Astrocyte (in vitro differentiated cells and primary cell): ENCODE data around the gene PNKP.

Experiments
- EZH2 ChIP-seq: IDR thresholded peaks from 2 replicates; pipeline ENCODE4 v1.6.1; 2012; ENCODE audit warnings: mild to moderate bottlenecking, low read length, inconsistent platforms; ENCODE audit not compliant: insufficient read depth
- TF ChIP-seq, protein P1 (sequence below): IDR thresholded peaks from 2 replicates; pipeline ENCODE4 v1.5.1; 2011; ENCODE audit warnings: low read depth, mild to moderate bottlenecking, inconsistent platforms, low read length, moderate library complexity; ENCODE audit not compliant: insufficient read depth

DNA sequence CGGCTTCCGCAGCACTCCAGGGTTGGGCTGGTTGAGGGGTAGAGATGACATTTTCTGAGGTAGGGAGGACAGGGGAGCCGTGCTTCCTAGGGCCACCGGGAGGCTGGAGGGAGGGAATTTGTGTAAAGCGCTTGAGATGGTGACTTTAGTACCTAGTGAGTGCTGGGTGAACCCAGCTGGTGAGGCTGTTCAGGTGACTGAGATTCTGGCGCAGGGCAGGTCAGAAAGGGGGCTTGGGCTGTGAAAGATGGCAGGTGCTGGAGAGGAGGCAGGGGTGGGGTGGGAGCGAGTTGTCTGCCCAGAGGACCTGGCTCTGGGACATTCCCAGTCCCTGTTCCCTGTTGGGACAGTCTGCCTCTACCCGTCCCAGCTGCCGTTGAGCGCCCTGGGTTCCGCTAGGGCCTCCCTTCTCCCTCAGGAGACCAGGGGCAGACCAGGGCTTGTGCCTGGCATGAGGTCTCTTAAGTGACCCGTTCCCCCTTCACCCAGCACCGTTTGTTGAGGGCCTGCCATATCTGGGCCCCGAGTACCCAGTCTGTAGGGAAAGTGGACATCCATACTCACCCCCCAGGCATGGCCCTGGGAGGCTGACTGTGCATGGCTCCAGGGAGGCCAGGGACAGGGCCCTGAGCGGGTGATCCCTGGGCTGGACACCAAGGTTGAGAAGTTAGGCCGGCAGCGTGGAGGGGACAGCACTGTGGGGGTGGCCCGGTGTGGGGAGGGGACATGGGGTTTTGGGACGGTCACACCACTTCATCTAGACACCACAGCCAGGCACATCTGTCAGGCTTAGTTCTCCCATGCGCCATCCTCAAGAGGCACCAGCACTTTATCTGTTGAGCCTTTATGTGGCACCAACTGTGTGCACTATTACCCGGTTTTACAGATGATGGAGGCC is 11.5 kb downstream of the PNKP start:
- TF ChIP-seq, protein P1, sequence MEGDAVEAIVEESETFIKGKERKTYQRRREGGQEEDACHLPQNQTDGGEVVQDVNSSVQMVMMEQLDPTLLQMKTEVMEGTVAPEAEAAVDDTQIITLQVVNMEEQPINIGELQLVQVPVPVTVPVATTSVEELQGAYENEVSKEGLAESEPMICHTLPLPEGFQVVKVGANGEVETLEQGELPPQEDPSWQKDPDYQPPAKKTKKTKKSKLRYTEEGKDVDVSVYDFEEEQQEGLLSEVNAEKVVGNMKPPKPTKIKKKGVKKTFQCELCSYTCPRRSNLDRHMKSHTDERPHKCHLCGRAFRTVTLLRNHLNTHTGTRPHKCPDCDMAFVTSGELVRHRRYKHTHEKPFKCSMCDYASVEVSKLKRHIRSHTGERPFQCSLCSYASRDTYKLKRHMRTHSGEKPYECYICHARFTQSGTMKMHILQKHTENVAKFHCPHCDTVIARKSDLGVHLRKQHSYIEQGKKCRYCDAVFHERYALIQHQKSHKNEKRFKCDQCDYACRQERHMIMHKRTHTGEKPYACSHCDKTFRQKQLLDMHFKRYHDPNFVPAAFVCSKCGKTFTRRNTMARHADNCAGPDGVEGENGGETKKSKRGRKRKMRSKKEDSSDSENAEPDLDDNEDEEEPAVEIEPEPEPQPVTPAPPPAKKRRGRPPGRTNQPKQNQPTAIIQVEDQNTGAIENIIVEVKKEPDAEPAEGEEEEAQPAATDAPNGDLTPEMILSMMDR: no peak
- TF ChIP-seq EZH2: no peak
